T47D (cell line): ENCODE measurements around the gene BLNK.

ENCODE experiments used
- DNase-seq, 2 experiments: peaks; one replicate each; pipeline versions ENCODE4 v3.0.0 to v3.0.0-alpha.2; 2011 to 2012; ENCODE audit warnings: low read depth in 1 of 2, low spot score in 1 of 2
- JUND ChIP-seq: IDR thresholded peaks from 2 replicates; pipeline ENCODE4 v1.6.1; 2012; ENCODE audit warnings: low read depth
- in situ Hi-C: cut with HindIII; loops from 2 replicates; pipeline ENCODE4 v1.10.0; 2016; ENCODE audit warnings: low sequenced_read_pairs, low pct_unique_long_range_greater_than_20kb

Gene BLNK

GRCh38 chr10:96264938-96265337, 6.4 kb downstream of the BLNK start:
- TF ChIP-seq JUND: no peak
- no peak for DNase-seq
- in situ Hi-C loops: no loop called here

GRCh38 chr10:96263669-96264068, 7.7 kb downstream of the BLNK start:
- in situ Hi-C loops: no loop called here
- no peak for TF ChIP-seq JUND
- DNase-seq: no peak

- no peak for DNase-seq
Observed at GRCh38 chr10:96263176-96263575, 8.2 kb downstream of the BLNK start.

GRCh38 chr10:96261930-96262329, 9.4 kb downstream of the BLNK start:
- no peak for TF ChIP-seq JUND
- no peak for DNase-seq
- in situ Hi-C loops: no loop called here

More at GRCh38 chr10:96263176-96263575, 8.2 kb downstream of the BLNK start:
- in situ Hi-C loops: no loop called here
- no peak for TF ChIP-seq JUND

- in situ Hi-C loops: no loop called here
- DNase-seq: no peak
- no peak for TF ChIP-seq JUND
Observed at GRCh38 chr10:96261132-96261531, 10.2 kb downstream of the BLNK start.

- TF ChIP-seq JUND: no peak
- in situ Hi-C loops: no loop called here
- DNase-seq: no peak
Observed at GRCh38 chr10:96260014-96260413, 11.4 kb downstream of the BLNK start.

GRCh38 chr10:96259150-96259549, 12.2 kb downstream of the BLNK start:
- in situ Hi-C loops: no loop called here
- no peak for TF ChIP-seq JUND
- no peak for DNase-seq

- no peak for DNase-seq
- TF ChIP-seq JUND: no peak
- in situ Hi-C loops: no loop called here
Observed at GRCh38 chr10:96257944-96258343, 13.4 kb downstream of the BLNK start.

GRCh38 chr10:96255549-96256333, 15.6 kb downstream of the BLNK start:
- in situ Hi-C loops: no loop called here
- no peak for DNase-seq
- no peak for TF ChIP-seq JUND

- in situ Hi-C loops: no loop called here
- TF ChIP-seq JUND: no peak
Observed at GRCh38 chr10:96254976-96255375, 16.4 kb downstream of the BLNK start.

GRCh38 chr10:96252730-96253129, 18.6 kb downstream of the BLNK start:
- no peak for TF ChIP-seq JUND
- in situ Hi-C loops: no loop called here
- DNase-seq: no peak

More at GRCh38 chr10:96254976-96255375, 16.4 kb downstream of the BLNK start:
- DNase-seq: no peak

GRCh38 chr10:96250349-96250748, 21.0 kb downstream of the BLNK start:
- DNase-seq: no peak
- TF ChIP-seq JUND: no peak
- in situ Hi-C loops: no loop called here

- no peak for DNase-seq
- in situ Hi-C loops: no loop called here
- TF ChIP-seq JUND: no peak
Observed at GRCh38 chr10:96249264-96249663, 22.1 kb downstream of the BLNK start.

- no peak for TF ChIP-seq JUND
- DNase-seq: no peak
- in situ Hi-C loops: no loop called here
Observed at GRCh38 chr10:96244354-96244753, 27.0 kb downstream of the BLNK start.
